KG1 (cell line): ENCODE data around the gene SP140L.
A peak's percentile ranks its signal among the peaks of the same experiment; 100 is the strongest.
"Not testable (repeated sequence)": the region's sequence is repeated elsewhere in the genome, so short reads cannot be mapped to it uniquely, and the experiment has no call there.

Experiments
- DNase-seq: peaks from one replicate; lab custom pipeline; 2025; lab: John Stamatoyannopoulos, UW

The SP140L gene

GRCh38 chr2:230326453-230327417, at the start of gene SP140L:
TSS of gene SP140L (plus strand) at chr2:230327193. CDS start at chr2:230327270, 77 bp downstream.
- DNase-seq = peak; percentile 47

GRCh38 chr2:230282936-230283335, 44.1 kb upstream of the SP140L start:
- DNase-seq = no peak

- no peak for DNase-seq
Observed at GRCh38 chr2:230286048-230286447, 40.9 kb upstream of the SP140L start.

- DNase-seq = peak; percentile 5
Observed at GRCh38 chr2:230289311-230289710, 37.7 kb upstream of the SP140L start.

- no peak for DNase-seq
Observed at GRCh38 chr2:230295192-230295591, 31.8 kb upstream of the SP140L start.

- no peak for DNase-seq
Observed at GRCh38 chr2:230296917-230297316, 30.1 kb upstream of the SP140L start.

GRCh38 chr2:230299618-230300017, 27.4 kb upstream of the SP140L start:
- DNase-seq = no peak

GRCh38 chr2:230305416-230306275, 21.3 kb upstream of the SP140L start:
- no peak for DNase-seq

GRCh38 chr2:230306474-230306873, 20.5 kb upstream of the SP140L start:
- DNase-seq = no peak

GRCh38 chr2:230307485-230307884, 19.5 kb upstream of the SP140L start:
- no peak for DNase-seq

- DNase-seq = no peak
Observed at GRCh38 chr2:230308402-230309000, 18.5 kb upstream of the SP140L start.

- not testable (repeated sequence) for DNase-seq
Observed at GRCh38 chr2:230310792-230311191, 16.2 kb upstream of the SP140L start.

- DNase-seq = not testable (repeated sequence)
Observed at GRCh38 chr2:230311634-230312033, 15.4 kb upstream of the SP140L start.

GRCh38 chr2:230312638-230313037, 14.4 kb upstream of the SP140L start:
- DNase-seq = no peak

GRCh38 chr2:230317366-230317765, 9.6 kb upstream of the SP140L start:
- no peak for DNase-seq

- DNase-seq = no peak
Observed at GRCh38 chr2:230318190-230319121, 8.5 kb upstream of the SP140L start.

- no peak for DNase-seq
Observed at GRCh38 chr2:230319211-230319862, 7.7 kb upstream of the SP140L start.

GRCh38 chr2:230321031-230321430, 6.0 kb upstream of the SP140L start:
- DNase-seq = no peak

- DNase-seq = no peak
Observed at GRCh38 chr2:230322561-230323384, 4.2 kb upstream of the SP140L start.
